ENCODE data around the gene C11orf98. TPM values are rescaled to one million over a fixed set of nuclear protein-coding genes. Genes with fewer than 3 reads are reported as not detected.
A peak's percentile ranks its signal among the peaks of the same experiment; 100 is the strongest.
"Not testable (repeated sequence)": the region's sequence is repeated elsewhere in the genome, so short reads cannot be mapped to it uniquely, and the experiment has no call there.

Gene C11orf98
- total RNA-seq, 4 donors from 2014 or later, result 32.7 to 48.0 (median 40.8) TPM

- peak overlapping the region in 1 of 4 donors; percentile 29 for H3K27ac ChIP-seq
- 47 to 49% methylated on average over 14 of the region's 14 CpGs for WGBS, 2 donors
- peak; percentile 79 to 90 for DNase-seq (ENCODE audit: low spot score in 2 of 2)
Measured at GRCh38 chr11:62694455-62695167, 29.6 kb upstream of the C11orf98 start.

DNA sequence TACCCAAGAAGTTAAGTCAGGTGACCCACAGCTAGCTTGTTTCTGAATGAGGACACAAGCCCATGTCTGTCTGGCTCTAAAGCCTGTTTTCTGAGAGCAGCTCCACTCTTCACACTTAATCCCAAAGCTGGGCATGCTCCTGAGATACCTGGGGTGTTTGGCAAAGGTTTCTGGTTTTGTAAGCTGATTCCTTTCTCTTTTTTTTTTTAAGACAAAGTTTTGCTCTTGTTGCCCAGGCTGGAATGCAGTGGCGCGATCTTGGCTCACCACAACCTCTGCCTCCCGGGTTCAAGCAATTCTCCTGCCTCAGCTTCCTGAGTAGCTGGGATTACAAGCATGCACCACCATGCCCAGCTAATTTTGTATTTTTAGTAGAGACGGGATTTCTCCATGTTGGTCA is 28.6 kb upstream of the C11orf98 start:
- 74 to 86% methylated on average over 4 of the region's 4 CpGs for WGBS, 2 donors
- peaks cover 0 to 23% (median 4%) of the 10 kb centered on the region in 4 donors for H3K4me1 ChIP-seq
- not testable (repeated sequence) for DNase-seq (ENCODE audit: low spot score in 2 of 2); H3K4me3 ChIP-seq; H3K27me3 ChIP-seq; H3K9me3 ChIP-seq; H3K27ac ChIP-seq
- H3K36me3 ChIP-seq, result peaks cover 0 to 49% (median 3%) of the 10 kb centered on the region in 3 donors

More at GRCh38 chr11:62694455-62695167, 29.6 kb upstream of the C11orf98 start:
- Histone ChIP-seq H3K4me3 (no peak overlapping the region), H3K9me3 (no peaks in the 10 kb centered on the region), H3K36me3 (peaks cover 0 to 50% (median 3%) of the 10 kb centered on the region in 3 donors), H3K4me1 (peaks cover 0 to 22% (median 4%) of the 10 kb centered on the region in 4 donors), H3K27me3 (no peaks in the 10 kb centered on the region)
- peak in 1 of 2 donors; percentile 31 for TF ChIP-seq EP300 (IDR thresholded peaks at IDR 0.05)
- TF ChIP-seq POLR2A (IDR thresholded peaks at IDR 0.05), result no peak
- TF ChIP-seq, protein P1, sequence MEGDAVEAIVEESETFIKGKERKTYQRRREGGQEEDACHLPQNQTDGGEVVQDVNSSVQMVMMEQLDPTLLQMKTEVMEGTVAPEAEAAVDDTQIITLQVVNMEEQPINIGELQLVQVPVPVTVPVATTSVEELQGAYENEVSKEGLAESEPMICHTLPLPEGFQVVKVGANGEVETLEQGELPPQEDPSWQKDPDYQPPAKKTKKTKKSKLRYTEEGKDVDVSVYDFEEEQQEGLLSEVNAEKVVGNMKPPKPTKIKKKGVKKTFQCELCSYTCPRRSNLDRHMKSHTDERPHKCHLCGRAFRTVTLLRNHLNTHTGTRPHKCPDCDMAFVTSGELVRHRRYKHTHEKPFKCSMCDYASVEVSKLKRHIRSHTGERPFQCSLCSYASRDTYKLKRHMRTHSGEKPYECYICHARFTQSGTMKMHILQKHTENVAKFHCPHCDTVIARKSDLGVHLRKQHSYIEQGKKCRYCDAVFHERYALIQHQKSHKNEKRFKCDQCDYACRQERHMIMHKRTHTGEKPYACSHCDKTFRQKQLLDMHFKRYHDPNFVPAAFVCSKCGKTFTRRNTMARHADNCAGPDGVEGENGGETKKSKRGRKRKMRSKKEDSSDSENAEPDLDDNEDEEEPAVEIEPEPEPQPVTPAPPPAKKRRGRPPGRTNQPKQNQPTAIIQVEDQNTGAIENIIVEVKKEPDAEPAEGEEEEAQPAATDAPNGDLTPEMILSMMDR (IDR thresholded peaks at IDR 0.05), result peak; percentile 70 to 84 (median 83)

DNA sequence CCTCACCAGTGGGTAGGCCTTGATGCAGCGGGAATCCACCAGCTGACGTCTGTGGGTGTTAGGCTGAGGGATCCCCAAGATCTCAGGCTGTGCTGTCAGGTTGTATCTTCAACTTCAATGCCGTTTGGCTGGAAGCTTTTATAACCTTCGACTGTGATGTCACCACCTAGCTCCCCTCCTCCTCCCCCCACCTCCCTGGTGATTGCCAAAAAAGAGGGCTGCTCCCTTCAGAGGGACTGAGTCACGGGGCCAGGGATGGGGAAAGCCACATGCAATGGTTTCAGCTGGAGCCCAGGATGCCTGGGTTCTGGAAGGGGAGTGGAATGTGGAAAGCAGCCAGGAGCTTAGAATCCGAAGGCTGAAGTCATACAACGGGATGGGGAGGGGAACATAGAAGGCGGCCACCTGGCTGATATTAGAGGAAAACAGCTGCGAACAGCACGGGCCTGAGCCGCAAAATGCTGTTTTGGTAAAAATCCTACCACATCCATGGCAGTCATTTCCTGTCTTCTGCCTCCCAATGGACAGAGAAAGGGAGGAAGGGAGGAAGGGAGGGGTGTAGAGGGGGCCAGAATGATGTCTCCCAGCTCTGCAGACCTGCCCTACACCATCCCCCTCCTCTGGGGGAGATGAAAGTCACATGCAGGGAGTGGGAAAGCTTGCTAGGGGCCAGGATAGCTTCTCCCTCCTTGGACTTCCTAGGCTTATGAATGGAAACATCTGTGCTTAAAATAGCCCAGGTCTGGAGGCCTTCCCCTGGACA is 24.6 kb upstream of the C11orf98 start, which contains the start of gene LRRN4CL:
TSS of gene LRRN4CL (minus strand) at position 110 of the 763 bp plus-strand sequence. CDS start 1,022 bp downstream, outside the sequence.
- H3K27ac ChIP-seq, result peak within 1 kb of the TSS in 3 of 4 donors; percentile 64 to 81 (median 75)
- DNase-seq (ENCODE audit: low spot score in 2 of 2), result peak; percentile 79 to 88
- H3K4me1 ChIP-seq, result peaks cover 0 to 29% (median 5%) of the 10 kb centered on the region in 4 donors
- peaks cover 0 to 13% of the 10 kb centered on the region in 2 donors for H3K27me3 ChIP-seq
- H3K36me3 ChIP-seq, result peaks cover 0 to 42% (median 3%) of the 10 kb centered on the region in 3 donors
- no peaks in the 10 kb centered on the region for H3K9me3 ChIP-seq
- 38 to 45% methylated on average over 11 of the region's 11 CpGs for WGBS, 2 donors
- peak within 1 kb of the TSS; percentile 19 to 47 (median 28) for H3K4me3 ChIP-seq
- TF ChIP-seq, protein P1 (IDR thresholded peaks at IDR 0.05), result no peak
- TF ChIP-seq EP300 (IDR thresholded peaks at IDR 0.05) (peak in 1 of 2 donors; percentile 82), POLR2A (IDR thresholded peaks at IDR 0.05) (peak; percentile 28 to 52)

DNA sequence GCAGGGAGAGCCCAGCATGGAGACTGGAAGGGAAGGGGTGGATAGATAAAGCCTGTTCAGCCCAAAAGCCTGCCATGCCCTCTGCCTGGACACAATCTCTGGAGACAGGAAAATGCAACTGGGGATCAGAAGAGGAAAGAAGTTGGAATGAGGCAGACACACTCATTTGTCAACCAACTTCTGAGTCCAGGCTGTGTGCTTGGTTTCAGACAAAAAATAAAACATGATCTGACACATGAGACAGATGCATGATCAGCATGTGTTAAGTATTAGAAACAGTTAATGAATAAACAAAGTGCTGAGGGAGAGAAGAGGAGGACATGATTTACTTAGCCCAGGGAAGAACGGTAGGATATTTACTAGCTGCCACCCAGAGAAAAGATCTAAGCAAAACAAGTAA is 23.5 kb upstream of the C11orf98 start:
- no peak for TF ChIP-seq POLR2A (IDR thresholded peaks at IDR 0.05)
- TF ChIP-seq, protein P1 (IDR thresholded peaks at IDR 0.05), result no peak
- TF ChIP-seq EP300 (IDR thresholded peaks at IDR 0.05), result no peak
- no peak for DNase-seq (ENCODE audit: low spot score in 2 of 2)
- peaks cover 0 to 38% (median 3%) of the 10 kb centered on the region in 3 donors for H3K36me3 ChIP-seq
- H3K4me3 ChIP-seq, result peak overlapping the region; percentile 18 to 47 (median 25)
- peak overlapping the region in 2 of 4 donors; percentile 71 to 81 for H3K27ac ChIP-seq
- peaks cover 0 to 13% of the 10 kb centered on the region in 2 donors for H3K27me3 ChIP-seq
- H3K4me1 ChIP-seq, result peaks cover 0 to 24% (median 3%) of the 10 kb centered on the region in 4 donors
- WGBS, 2 donors, result 24 to 41% methylated on average over 1 of the region's 1 CpG
- no peaks in the 10 kb centered on the region for H3K9me3 ChIP-seq

DNA sequence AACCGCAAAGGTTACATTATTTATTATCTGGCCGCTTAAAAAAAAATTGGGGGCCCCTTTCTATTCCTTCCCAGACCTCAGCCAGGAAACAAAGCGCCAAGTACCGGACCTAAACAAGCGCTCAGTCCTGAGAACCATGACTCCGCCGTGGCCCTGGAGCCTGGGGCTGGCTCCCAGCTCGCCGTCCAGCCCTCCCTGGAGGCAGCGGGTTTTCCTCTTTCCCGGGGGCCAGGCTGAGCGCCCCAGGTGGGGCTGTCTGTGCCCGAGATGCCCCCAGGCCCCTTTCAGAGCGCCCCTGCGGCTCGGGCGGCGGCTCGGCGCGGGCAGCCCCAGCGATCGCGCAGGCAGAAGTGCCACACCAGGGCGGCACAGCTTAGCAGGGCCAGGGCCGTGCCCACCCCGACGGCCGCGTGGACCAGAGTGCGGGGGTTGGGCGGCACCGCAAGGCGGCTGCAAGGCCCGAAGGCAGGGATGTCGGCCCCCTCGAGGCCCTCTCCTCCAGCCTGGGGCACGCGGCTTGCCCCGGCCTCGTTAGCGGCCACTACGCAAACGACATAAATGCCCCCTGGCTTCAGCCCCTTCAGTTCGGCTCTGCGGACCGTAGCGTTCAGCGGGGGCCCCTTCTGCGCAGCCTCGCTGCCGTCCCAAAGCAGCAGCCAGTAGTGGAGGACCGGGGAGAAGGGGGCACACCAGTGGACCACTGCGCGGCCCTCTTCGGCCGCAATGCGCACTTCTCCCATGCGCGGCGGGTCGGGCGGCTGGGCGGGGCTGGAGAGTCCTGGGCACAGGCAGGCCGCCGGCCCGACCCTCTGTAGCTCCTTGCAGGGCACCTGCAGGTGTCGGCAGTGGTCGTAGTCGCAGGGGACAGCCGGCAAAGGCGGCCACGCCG is 22.7 kb upstream of the C11orf98 start:
- H3K9me3 ChIP-seq, result no peaks in the 10 kb centered on the region
- TF ChIP-seq EP300 (IDR thresholded peaks at IDR 0.05) (no peak), POLR2A (IDR thresholded peaks at IDR 0.05) (no peak)
- H3K4me1 ChIP-seq, result peaks cover 0 to 24% (median 3%) of the 10 kb centered on the region in 4 donors
- H3K36me3 ChIP-seq, result peaks cover 0 to 31% (median 3%) of the 10 kb centered on the region in 3 donors
- peak overlapping the region; percentile 22 to 81 (median 65) for H3K27ac ChIP-seq
- H3K4me3 ChIP-seq, result peak overlapping the region; percentile 18 to 47 (median 25)
- peaks cover 0 to 13% of the 10 kb centered on the region in 2 donors for H3K27me3 ChIP-seq
- no peak for DNase-seq (ENCODE audit: low spot score in 2 of 2)
- WGBS, 2 donors, result 36 to 47% methylated on average over 49 to 51 of the region's 74 CpGs
